Gastrocnemius medialis (tissue), 4 donors: Measurements from ENCODE around the gene FNDC3B.

Experiments
- CTCF ChIP-seq, 5 experiments: fragments of 450-650 bp in 3 of 5; fragments of 200-600 bp in 2 of 5; sonication (generic) in 2 of 5; IDR thresholded peaks in 4 of 5; conservative IDR thresholded peaks in 1 of 5; 1 replicate in 4 of 5; 2 replicates in 1 of 5; pipeline ENCODE4 v1.5.1; 2016 to 2019; ENCODE audit warnings: antibody characterized with exemption in 5 of 5, mild to moderate bottlenecking in 3 of 5, moderate library complexity in 3 of 5
- POLR2A ChIP-seq, 2 donors: fragments of 450-650 bp; IDR thresholded peaks; one replicate each; pipeline ENCODE4 v1.6.1; 2017; ENCODE audit warnings: antibody characterized with exemption in 2 of 2, mild to moderate bottlenecking in 2 of 2, moderate library complexity in 2 of 2

GRCh38 chr3:172305552-172305951 is 266.2 kb downstream of the FNDC3B start:
- TF ChIP-seq CTCF (IDR thresholded peaks at IDR 0.05 in 4 of 5, conservative IDR thresholded peaks at IDR 0.05 in 1 of 5) (no peak), POLR2A (IDR thresholded peaks at IDR 0.05) (no peak)
